Activated CD8-positive, alpha-beta memory T cell treated with anti-CD3 and anti-CD28 coated beads for 1 hour (primary cell): ENCODE measurements around the gene ROR1.
"Not testable (repeated sequence)": the region's sequence is repeated elsewhere in the genome, so short reads cannot be mapped to it uniquely, and the experiment has no call there.

Source experiments
- DNase-seq, 2 donors: peaks; one replicate each; pipeline ENCODE4 v3.0.0-alpha.2; 2020; ENCODE audit warnings: low read depth in 1 of 2; ENCODE audit errors: extremely low read depth in 1 of 2

ROR1 gene

DNA sequence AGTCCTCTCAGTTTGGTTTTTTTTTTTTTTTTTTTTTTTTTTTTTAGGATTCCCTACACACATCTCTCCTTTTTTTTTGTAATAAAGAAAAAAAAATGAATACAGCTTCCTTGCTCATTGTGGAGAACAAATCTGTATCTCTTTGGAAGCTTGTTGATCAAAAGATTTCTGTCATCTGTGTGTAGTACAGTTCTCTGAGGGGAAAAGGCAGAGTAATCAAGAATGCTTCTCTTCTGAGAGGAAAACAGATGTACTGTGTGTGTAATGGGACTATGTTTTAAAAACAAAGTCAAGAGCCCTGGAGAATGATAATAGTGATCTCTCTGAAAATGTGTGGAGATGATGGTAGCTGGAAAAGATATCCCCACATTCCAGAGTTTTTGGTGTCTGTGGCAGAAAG is 16.5 kb upstream of the ROR1 start:
- DNase-seq = no peak

DNA sequence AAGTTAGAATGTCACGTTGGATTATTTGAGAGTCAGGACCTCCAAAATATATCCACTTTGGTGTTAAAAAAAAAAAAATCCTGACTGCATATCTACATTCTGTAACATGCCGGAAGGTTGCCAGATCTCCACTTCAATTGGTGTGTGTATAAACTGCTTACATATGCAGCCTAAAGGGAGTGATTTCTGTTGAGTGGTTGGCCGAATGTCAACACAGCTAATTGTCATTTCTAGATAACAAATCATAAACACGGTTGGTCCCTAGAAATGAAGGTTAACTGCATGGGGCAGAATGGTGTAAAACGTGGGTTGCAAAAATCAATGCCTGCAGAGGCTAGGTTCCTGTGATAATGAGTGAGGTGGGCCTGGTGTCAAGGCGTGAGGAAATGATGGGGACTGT is 15.0 kb upstream of the ROR1 start:
- no peak for DNase-seq

DNA sequence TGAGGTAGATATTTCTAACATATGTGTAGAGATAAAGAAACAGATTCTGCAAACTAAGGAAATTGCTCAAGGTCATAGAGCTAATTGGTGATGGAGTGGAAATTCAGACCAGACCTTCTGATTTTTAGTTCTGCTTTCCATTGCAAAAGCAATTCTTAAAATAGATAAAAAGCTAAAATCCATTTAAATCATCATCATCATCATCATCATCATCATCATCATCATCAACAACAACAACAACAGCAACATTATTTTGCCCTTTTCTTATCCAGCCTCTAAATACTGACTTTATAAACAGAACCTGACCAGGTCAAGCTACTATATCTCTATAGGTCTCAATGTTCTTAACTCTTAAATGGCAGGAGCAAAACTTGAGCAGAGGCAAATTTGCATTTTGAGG is 14.0 kb upstream of the ROR1 start:
- DNase-seq = no peak

DNA sequence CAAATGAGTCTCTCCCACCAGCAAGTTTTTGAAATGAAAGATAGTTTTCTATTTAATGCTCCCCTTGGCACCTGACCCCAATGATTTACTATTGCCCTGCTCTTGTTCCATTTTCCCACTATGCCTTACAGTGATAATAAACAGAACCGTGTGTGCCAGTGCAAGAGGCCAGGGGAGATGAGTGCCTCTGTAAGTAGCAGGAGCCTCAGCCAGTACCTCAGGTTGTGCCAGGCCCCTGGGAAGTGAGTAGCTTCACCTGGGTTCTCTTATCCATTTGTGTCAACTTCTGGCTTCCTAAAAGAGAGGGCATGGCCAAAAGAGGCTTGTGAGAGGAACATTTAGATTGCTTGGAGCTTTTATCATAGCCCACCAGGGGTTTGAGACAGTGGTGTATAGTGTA is 3.4 kb upstream of the ROR1 start:
- DNase-seq = no peak

DNA sequence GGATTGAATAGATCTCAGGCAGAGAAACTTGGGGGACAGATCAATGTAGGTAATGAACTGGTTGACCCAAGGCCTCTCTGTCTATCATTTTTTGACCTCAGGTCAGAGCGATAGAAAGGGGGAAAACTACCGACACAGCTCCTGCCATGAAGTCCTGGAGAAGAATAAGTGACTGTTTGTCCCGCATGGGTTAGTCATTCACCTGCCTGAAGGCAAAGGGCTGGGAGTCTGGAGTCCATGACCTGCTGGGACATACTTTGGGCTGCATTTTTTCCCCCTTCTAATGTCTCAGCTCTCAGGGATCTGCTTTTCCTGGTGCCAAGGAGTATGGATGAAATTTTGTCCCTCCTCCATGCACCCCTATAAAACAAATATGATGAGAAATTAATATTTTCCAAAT is 1.6 kb upstream of the ROR1 start:
- DNase-seq = no peak

DNA sequence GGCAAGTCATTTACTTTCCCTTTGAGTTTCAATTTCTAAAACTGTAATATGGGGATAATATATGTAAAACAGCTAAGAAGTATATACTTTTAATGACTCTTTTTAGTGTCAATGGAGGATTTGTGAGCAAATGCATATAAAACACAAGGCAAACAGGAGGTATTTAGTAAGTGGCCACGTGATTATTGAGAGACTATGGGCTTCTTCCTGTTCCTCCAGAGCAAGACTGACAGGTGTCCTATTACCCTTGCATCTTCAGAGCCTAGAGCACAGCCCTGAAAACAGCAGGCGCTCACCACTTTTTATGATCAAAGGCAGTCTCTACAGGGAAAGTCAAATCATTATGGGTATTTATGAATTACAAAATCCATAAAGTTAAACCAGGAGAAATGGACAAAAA is 941 bp upstream of the ROR1 start:
- no peak for DNase-seq

DNA sequence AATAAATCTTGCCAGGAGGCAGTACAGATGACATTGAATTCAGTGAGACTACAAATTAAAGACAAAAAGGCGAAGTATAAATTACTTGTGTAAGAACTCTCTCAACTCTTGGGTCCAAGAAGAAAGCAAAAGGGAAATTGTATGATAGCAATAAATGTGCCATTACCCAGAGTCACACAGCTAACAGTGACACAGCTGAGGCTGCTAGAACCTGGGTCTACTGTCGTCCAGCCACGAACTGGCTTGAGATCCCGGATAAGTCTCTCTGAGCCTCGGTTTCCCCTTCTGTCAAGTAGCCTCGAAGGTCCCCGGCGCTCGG is 362 bp upstream of the ROR1 start:
- no peak for DNase-seq

DNA sequence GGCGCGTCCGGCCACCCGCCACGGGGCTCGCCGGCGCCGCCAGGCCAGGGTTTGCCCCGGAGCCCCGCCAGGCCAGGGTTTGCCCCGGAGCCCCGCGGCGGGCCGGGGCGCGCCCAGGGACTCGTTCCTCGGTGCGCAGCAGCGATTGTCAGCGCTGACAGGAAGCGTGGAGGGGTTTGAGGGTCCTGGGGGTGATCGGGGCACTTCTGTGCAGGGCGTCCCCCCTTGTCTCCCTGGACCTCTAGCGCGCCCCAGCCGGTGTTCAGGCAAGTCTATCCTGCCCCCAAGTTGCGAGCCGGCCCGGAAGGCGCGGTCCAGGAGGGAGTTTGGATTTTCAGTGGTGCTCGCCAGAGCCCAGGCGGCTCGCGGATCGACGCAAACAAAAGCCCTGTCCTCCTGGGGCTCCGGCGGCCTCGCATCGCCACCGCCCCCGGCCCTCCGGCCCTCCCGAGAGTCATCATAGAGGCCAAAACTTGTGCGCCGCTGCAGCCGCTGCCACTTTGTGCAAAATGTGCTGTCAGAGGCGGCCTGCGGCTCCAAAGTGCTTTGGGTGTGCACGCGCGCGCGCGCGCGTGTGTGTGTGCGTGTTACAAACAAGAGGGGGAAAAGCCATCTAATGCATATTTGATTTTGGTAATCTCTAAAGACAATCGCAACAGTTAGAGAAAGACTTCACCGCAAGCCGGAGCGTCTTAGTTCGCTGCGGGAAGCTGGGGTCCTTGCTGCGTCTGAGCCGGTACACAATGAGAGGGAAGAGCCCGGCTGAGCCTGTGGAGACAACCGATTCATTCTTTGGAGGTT is 1.0 kb downstream of the ROR1 start:
- no peak for DNase-seq

DNA sequence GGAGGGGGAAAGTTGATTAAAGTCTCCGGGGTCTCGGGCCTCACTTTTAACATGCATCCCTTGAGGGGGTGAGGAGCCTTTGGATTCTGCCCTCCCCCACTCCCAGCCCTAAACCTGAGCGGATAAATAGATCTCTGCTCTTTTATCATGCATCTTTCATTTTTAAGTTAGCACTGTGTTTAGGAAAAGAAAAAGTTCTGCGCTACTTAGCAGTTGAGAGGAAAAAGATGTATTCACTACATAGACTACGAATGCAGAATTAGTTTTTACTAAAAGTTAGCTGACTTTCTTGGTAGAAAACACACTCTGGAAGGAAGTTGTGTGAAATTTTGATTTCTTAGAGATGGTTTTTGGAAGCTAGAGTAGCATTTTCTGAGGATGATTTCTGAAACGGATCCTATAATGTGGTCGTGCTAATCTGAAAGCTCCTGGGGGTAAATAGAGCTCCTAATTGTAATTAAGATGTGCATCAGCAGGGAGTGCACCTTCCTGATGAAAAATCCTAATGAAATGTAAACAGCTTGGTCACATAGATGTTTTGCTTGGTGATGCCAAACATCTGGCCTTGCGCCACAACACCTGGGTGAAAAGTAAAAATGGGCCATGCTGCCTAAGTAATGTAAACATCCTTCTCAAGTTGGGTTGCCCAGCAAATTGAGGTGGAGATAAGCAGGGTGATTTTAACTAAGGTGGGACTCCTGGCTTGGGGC is 1.8 kb downstream of the ROR1 start:
- no peak for DNase-seq

DNA sequence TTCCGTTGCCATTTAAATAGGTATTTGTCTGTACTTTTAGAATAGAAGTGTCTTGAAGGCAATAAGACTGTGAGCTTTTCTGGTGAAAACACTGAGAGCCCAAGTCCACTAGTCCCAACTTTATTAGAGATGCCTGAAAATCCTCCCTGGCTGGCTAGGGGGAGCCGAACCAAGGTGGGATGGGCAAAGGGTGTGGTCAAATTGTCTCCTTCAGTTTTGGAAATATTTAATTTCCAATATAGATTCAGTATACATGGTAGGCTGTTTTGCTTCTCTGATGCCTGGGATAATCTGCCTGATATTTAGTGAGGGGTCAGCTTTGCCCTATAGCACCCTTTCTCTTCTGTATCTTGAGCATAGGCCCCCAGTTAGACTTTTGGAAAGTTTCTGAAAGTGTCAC is 3.5 kb downstream of the ROR1 start:
- DNase-seq = no peak

DNA sequence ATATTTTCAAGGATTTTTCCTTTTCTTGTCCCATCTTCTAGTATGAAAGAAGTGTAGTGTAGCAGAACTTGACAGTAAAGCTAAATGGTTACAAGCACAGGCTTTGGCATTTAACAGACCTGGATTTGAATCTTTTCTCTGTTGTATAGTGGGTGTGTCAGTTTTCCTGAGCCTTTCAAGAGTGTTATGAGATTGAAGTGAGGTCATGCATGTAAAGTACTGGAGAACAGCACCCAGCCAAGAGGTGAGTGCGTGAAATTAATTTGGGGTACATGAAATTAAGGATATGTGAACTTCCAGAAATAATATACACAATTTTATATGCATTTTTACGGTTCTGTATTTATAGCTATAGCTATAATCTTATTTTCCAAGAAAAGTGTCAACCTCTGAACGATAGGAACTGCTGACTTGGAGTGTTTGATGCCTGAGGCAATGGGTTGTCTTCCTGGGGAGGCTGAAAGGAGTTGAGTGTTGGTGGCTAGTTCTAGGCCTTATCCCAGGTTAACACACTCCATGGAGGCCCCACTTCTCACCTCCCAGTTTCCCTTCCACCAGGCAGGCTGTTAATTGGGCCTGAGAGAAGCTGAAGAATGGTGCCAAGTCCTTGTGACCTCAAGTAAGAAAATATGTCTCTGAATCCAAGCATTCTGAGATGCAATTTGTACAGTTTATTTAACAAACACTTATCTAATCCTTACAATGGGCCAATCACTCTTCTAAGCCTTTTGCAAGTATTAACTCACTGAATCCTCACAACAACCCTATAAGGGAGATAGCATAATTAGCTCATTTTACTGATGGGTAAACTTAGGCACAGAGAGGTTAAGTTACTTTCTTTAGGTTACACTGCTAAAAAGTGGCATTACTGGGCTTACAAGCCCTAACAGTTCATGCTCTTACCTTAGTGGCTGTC is 4.4 kb downstream of the ROR1 start:
- DNase-seq = no peak

DNA sequence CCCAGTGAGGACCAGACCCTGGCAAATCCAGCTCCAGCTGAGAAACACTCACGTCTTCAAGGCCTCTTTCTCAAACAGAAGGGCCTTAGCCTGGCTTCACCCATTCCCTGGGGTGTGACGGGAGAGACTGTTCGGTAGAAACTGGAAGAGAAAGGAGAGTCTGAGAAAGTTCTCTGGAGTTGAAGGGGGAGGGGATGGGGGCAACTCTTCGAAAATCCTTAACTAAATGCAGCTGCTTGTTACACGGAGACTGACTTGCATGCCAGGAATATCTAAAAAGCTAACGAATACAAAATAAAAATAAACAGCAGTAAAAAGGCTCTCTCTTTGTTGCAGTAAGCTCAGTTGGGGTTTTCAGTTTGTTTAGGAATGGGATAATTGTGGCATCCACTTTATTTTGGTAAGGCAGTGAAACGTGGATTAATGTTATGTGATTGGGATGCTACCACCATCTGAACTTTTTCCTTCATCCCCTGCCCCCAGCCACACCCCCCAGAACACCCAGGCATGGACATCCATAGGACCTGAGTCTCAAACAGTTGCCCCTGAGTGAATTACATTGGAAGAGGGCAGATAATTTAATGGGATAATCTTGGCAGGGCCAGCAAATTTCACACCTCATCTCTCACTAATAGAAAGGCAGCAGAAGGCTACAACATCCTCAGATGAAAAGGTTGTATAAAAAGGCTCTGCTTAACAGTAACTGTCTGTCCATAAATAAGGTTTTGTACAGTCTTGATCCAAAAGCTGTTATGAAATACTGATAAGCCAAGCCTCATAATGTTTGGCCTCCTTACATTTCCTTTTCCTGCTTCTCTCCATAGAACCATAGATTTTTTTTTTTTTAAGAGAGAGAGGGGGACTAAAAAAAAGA is 5.8 kb downstream of the ROR1 start:
- DNase-seq = no peak

DNA sequence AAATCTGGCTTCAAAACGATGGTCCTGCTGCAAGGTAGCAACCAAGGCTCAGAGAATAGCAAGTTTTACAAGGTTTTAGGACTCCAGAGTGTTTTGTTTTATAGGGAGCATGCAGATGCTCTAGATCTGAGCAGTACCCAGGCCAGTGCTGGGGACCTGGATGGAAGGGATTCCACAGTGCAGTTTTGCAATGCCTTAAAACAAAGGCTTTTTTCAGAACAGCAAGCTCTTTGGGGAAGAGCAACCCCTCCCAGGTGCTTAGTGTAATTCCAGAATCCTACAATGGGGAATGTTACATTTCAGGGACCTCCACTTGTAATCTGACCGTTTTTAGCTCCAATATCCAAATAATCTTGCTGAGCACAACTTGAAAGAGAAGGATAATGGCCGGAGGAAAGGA is 6.7 kb downstream of the ROR1 start:
- DNase-seq = no peak

DNA sequence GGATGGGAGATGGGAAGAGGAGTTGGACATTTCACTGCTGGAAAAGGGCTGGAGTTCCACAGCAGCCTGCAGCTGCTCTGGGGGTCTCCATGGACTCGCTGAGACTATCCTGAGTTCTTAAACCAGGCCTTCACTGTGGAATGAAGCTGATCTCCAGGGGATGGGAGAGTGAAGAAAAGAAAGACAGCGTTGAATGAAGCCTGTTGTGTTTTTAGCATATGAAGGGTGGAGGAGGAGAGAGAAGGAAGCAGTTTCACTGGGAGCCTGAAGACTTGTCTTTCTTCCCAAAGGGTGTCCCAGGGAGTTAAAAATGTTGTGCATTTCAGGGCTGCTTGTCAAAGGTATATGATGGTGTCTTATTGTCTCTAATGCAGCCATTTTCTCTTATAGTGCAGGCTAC is 9.2 kb downstream of the ROR1 start:
- no peak for DNase-seq

DNA sequence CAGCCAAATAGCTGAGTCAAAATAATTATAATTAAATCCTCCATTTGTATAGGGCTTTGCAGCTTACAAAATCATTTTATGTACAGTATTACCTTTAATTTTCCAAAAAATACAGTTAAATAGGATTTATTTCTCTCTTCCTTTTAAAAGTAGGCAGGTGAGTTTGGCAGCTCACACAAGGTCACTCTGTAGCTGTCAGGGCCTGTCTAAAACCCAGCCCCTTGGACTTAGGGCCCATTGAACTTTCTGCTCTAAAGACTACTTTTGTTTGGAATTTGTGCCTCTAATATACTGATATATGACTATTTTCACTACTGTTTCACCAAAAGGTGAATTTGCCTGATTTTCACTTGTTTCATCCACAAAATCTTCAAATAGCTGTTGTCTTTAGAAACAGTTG is 10.3 kb downstream of the ROR1 start:
- DNase-seq = no peak

DNA sequence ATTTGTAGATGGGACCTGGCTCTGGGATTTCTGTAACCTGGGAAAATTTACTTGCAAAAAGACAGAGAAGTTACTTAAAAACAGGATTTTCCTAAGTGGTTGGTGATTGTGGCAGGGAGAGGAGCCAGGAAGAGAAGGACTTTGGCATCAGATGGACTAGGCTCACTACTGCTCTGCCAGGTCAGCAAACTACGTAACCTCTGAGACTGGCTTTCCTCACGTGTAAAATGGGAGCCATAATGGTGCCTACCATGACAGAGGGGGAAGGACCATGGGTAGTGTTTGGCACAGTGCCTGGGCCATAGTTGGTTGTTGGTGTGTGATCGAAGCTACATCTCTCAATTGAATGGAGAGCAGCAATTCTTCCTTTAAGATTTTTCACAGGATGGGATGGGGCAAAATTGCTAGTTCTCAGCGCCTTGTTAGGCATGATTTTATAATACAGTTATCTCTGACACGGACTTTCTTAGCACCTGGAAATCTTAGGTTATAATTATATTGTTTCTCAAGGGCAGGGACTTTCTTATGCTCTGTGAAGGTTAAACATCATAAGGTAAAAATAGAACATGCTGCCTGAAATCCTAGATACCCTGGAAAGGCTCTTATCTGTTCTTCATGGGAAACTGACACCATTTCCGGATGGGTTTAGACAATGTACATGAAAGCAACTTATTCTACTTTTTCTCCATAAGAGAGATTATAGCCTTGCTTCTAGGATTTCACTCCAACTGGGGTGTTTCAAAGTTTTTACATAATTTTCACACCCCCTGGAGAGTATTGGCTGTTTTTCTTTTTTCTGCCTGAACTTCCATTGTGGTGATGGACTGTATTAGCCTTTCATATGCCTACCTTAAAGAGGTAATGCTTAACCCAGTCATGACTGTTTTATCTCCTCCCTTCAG is 10.9 kb downstream of the ROR1 start:
- no peak for DNase-seq

DNA sequence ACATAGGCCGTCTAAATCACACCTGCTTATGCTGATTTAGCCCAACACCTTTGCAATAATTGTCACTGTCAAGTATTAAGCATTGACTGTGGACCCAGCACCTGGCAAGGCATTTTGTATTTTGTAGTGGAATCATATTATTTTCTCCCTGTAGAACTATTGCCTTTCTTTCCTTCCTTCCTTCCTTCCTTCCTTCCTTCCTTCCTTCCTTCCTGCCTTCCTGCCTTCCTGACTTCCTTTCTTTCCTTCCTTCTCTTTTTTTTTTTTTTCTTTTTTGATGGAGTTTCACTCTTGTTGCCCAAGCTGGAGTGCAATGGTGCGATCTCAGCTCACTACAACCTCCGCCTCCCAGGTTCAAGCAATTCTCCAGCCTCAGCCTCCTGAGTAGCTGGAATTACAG is 13.5 kb downstream of the ROR1 start:
- not testable (repeated sequence) for DNase-seq

DNA sequence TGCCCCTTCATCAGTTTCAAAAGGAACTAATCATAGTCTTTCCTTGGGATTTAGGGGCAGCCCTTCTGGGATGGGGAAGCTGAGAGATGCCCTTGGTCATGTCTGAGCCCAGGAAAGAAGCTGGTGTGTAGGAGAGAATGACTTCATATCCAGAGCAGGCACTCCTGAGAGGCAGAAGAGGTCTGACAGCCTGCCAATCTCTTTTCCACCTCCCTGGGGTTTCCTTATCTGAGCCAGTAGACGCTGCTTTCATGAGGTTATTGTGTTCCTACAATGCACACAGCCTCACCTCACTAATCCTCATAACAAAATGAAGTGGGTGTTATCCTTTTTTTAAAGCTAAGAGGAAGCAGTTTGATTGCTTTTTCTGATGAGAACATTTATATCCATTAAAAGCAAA is 14.1 kb downstream of the ROR1 start:
- no peak for DNase-seq

DNA sequence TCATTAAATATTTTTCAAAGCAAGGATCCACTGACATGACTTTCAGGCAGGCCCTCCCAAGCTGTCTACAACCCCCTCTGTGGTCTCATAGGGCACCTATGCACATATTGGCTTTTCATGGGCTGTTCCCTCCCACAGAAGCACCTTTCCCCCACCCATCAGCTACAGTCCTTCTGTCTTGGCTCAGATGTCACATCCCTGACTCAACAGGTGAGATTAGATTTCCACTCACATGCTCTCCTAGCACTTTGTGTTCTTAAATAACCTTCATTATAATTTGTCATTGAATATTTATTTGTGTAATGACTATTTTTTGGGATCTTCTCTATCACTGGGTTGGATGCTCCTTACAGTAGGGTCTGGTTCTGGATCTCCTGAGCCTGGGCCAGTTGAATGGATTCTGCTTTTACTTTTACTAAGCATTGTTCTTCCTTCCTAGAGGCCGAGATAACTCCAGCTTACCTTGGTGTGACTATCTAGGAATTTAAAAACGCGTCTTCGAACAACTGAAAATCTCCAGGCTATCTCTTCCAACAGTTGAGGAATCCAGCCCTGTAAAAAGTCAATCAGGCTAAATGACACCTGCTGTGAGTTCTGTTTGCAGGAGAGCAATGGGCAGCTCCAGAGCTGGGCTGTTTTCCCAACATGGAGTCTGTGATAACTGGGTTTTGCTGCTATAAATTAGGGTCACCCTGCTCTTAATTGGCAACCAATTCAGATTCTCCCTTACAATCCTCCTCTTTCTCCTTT is 16.2 kb downstream of the ROR1 start:
- no peak for DNase-seq
